ENCODE data around the gene ARHGAP19. TPM values are rescaled to one million over a fixed set of nuclear protein-coding genes. Genes with fewer than 3 reads are reported as not detected.

Gene ARHGAP19
- total and polyA plus RNA-seq, 9 of the 15 experiments (the other 6 are each of a cell fraction or from before 2014, with no cell fraction given): 14.8 to 49.5 (median 26.8) TPM

GRCh38 chr10:97341416-97341815, 49.0 kb upstream of the ARHGAP19 start:
- CTCF ChIA-PET (ENCODE audit: low intra/inter-chr PET ratio): no interaction called here
- no peak for DNase-seq (ENCODE audit: extremely low read depth in 1 of 4, low spot score in 3 of 4)
- no peak overlapping the region for H3K27ac ChIP-seq (ENCODE audit: extremely low read depth, low read depth, low read length)
- no peak for ATAC-seq
- H4K20me1 ChIP-seq (replicated peaks; ENCODE audit: control insufficient read depth, insufficient read depth, low read length): no peaks in the 10 kb centered on the region
- no peak overlapping the region for H3K9ac ChIP-seq (ENCODE audit: insufficient read depth in 1 of 2, low read depth in 2 of 2, low read length in 2 of 2)
- POLR2A ChIA-PET: interaction anchor here (1.2 kb wide), 1 partner anchor 8 kb away, joined by 3 read pairs; no protein-coding TSS in a partner anchor
- no peak overlapping the region for H3K4me3 ChIP-seq
- no peak for FAIRE-seq
- no peaks in the 10 kb centered on the region for H3K9me1 ChIP-seq (ENCODE audit: control insufficient read depth, insufficient read depth, low read length)
- no TSS peak for BruUV-seq (replicated peaks)
- no peaks in the 10 kb centered on the region for H3K9me3 ChIP-seq (replicated peaks; ENCODE audit: control insufficient read depth, insufficient read depth, low read depth, low read length)
- no peak overlapping the region for H2AFZ ChIP-seq (ENCODE audit: low read depth, low read length)
- peaks cover 0 to 3% of the 10 kb centered on the region in 2 experiments; a peak in 3 of 5 replicates for H3K4me1 ChIP-seq (replicated peaks in 1 of 2; ENCODE audit: control insufficient read depth in 2 of 2, insufficient read depth in 2 of 2, low read length in 2 of 2)
- in situ Hi-C loops (cut with MboI): no loop called here
- no peaks in the 10 kb centered on the region for H3K79me2 ChIP-seq (ENCODE audit: control insufficient read depth, insufficient read depth, low read length)
- TF ChIP-seq TEAD1 (CRISPR knock-in tag; IDR thresholded peaks at IDR 0.05): no peak
- no peak for TF ChIP-seq ZNF239 (CRISPR knock-in tag; IDR thresholded peaks at IDR 0.05)
- no peak for TF ChIP-seq PRDM10 (IDR thresholded peaks at IDR 0.05; ENCODE audit: partially characterized antibody)
- 0 out of 2 replicates have a peak, but pooled peaks have one; percentile 38 for TF ChIP-seq ZNF121 (CRISPR knock-in tag; conservative IDR thresholded peaks at IDR 0.05)
- H3K27me3 ChIP-seq (ENCODE audit: control insufficient read depth in 2 of 2, insufficient read depth in 2 of 2, low read length in 2 of 2): no peaks in the 10 kb centered on the region
- 21% methylated on average over 2 of the region's 2 CpGs for WGBS (ENCODE audit: insufficient coverage, low coverage, missing lambda C conversion rate)
- no peaks in the 10 kb centered on the region for H3K36me3 ChIP-seq (ENCODE audit: control insufficient read depth, insufficient read depth, low read length)
- H3K4me2 ChIP-seq (ENCODE audit: insufficient read depth, low read length): no peak overlapping the region
- intact Hi-C loops (cut with micrococcal nuclease): no loop called here

Measured in K562 (cell line).